Measurements from ENCODE around the gene RNASEH2C. TPM values are rescaled to one million over a fixed set of nuclear protein-coding genes. Genes with fewer than 3 reads are reported as not detected.

Gene RNASEH2C
- total RNA-seq (2016; rRNA removed; fragmentation: Illumina TruSeq; extraction: Trizol): 50.9 and 65.1 TPM in 2 replicates
- total RNA-seq (2016; cell fraction: cytosol; rRNA removed; fragmentation: Illumina TruSeq; extraction: Trizol; ENCODE audit: low read depth): 57.6 and 60.3 TPM in 2 replicates
- 55.2 and 76.7 TPM in 2 replicates for total RNA-seq (2016; cell fraction: insoluble cytoplasmic fraction; rRNA removed; fragmentation: Illumina TruSeq; extraction: Trizol)
- 36.0 and 40.9 TPM in 2 replicates for total RNA-seq (2016; cell fraction: membrane; rRNA removed; fragmentation: Illumina TruSeq; extraction: Trizol)
- total RNA-seq (2016; cell fraction: nucleus; rRNA removed; fragmentation: Illumina TruSeq; extraction: Trizol): 18.2 and 19.2 TPM in 2 replicates
- polyA plus RNA-seq (2011; rRNA removed): 24.6 and 27.4 TPM in 2 replicates
- 34.9 and 55.1 TPM in 2 replicates for polyA plus RNA-seq (2011; cell fraction: cytosol; rRNA removed)
- polyA plus RNA-seq (2011; cell fraction: nucleus; rRNA removed): 41.5 and 44.0 TPM in 2 replicates
- 16.9 and 19.3 TPM in 2 replicates for polyA plus RNA-seq (2012)
- polyA plus RNA-seq (2016; cell fraction: cytosol; fragmentation: Illumina TruSeq; extraction: Trizol; ENCODE audit: low read depth): 53.8 and 60.7 TPM in 2 replicates
- 53.3 and 62.7 TPM in 2 replicates for polyA plus RNA-seq (2016; cell fraction: insoluble cytoplasmic fraction; fragmentation: Illumina TruSeq; extraction: Trizol; ENCODE audit: low read depth)
- polyA plus RNA-seq (2016; cell fraction: membrane; fragmentation: Illumina TruSeq; extraction: Trizol; ENCODE audit: low read depth): 27.7 and 34.7 TPM in 2 replicates
- polyA plus RNA-seq (2016; cell fraction: nucleus; fragmentation: Illumina TruSeq; extraction: Trizol; ENCODE audit: insufficient read depth, low read depth): 35.1 and 36.6 TPM in 2 replicates
- 9.1 and 31.0 TPM in 2 replicates for polyA minus RNA-seq (2011; rRNA and poly(A)+ RNA removed; ENCODE audit: low replicate concordance)
- polyA minus RNA-seq (2011; cell fraction: cytosol; rRNA and poly(A)+ RNA removed): 11.3 and 11.4 TPM in 2 replicates
- 12.7 and 15.0 TPM in 2 replicates for polyA minus RNA-seq (2011; cell fraction: nucleus; rRNA and poly(A)+ RNA removed)
- Bru-seq, nascent RNA: percentile 61 among the genes with signal in this experiment
- BruChase-seq, experiment 1, labeled RNA remaining after a 6-hour chase: percentile 63 among the genes with signal in this experiment
- percentile 62 among the genes with signal in this experiment for BruChase-seq, experiment 2, labeled RNA remaining after a 2-hour chase
- long read RNA-seq, experiment 1, transcript RNASEH2C-203 (3 exons, 2,798 nt): minor isoform, 15 of 74 reads
- long read RNA-seq, experiment 1, transcript RNASEH2C-201 (4 exons, 2,794 nt): major isoform, 53 of 74 reads
- long read RNA-seq, experiment 1, partial matches to known transcripts: 1 of 74 reads
- long read RNA-seq, experiment 1, other reads (novel, unspliced or antisense): 4 of 74 reads
- long read RNA-seq, experiment 2, transcript RNASEH2C-201 (4 exons, 2,794 nt): major isoform, 64 of 78 reads
- long read RNA-seq, experiment 2, transcript RNASEH2C-203 (3 exons, 2,798 nt): minor isoform, 7 of 78 reads
- long read RNA-seq, experiment 2, partial matches to known transcripts: 0 of 78 reads
- long read RNA-seq, experiment 2, other reads (novel, unspliced or antisense): 7 of 78 reads

DNA sequence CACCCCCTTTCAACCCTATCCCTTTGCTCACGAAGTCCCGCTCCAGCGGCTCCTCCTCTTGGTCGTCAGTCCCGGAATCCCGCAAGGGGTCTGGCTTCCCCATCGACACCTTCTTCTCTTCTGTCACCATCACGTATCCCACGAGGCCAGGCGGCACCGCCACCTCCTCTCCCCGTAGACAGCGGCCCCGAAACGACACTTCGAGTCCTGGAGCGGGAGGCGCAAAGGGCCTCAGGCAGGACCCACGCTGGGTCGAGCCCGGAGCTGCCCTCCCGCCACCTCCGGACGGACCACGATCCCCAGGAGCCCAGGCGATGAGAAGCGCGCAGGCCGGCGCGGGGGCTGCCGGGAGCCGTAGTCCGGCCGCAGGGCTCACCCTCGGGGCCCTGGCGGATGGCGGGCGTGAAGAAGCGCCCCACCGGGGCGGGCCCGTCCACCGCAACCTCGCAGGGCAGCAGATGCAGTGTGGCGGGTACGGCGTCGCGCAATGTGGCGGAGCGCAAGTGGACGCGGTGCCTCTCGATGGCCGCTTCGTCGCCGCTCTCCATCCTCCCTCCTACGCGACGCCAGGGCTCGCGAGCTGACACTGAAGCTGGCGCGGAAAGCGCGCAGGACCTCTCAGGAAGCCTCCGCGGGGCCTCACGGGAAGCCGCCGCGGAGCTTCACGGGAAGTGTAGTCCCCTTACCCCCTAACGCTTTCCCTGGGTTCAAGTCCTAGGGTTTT lies at the start of gene RNASEH2C:
Gene RNASEH2C (minus strand): TSS at position 588 of the 724 bp plus-strand sequence. CDS start 40 bp downstream, at position 548.
- Histone ChIP-seq H3K79me2 (ENCODE audit: insufficient read depth, low read length) (peaks cover 13% of the 10 kb centered on the region), H3K27me3 (ENCODE audit: control insufficient read depth in 1 of 2, insufficient read depth in 2 of 2, low read length in 2 of 2) (no peaks in the 10 kb centered on the region; a peak in 1 of 5 replicates), H4K20me1 (ENCODE audit: insufficient read depth, low read length) (peaks cover 8% of the 10 kb centered on the region), H3K4me2 (ENCODE audit: low read depth, low read length) (peak within 1 kb of the TSS; percentile 93), H3K9ac (ENCODE audit: insufficient read depth, low read depth, low read length) (peak within 1 kb of the TSS; percentile 79), H3K27ac (ENCODE audit: extremely low read length, insufficient read depth, low read length) (peak within 1 kb of the TSS; percentile 47), H3K36me3 (replicated peaks in 1 of 2; ENCODE audit: control insufficient read depth in 1 of 2, insufficient read depth in 2 of 2, low read length in 2 of 2) (peaks cover 19 to 37% of the 10 kb centered on the region in 2 experiments), H3K4me3 (replicated peaks in 1 of 3; ENCODE audit: insufficient read depth in 1 of 3, low read depth in 2 of 3, low read length in 3 of 3) (peak within 1 kb of the TSS; percentile 76 to 89 (median 87)), H2AFZ (ENCODE audit: low read length) (no peak within 1 kb of the TSS), H3K9me3 (ENCODE audit: low read length) (no peaks in the 10 kb centered on the region), H3K4me1 (ENCODE audit: insufficient read depth, low read length) (peaks cover 26% of the 10 kb centered on the region)
- DNase-seq (ENCODE audit: low spot score) (peak; percentile 65), FAIRE-seq (peak; percentile 76), ATAC-seq (peak; percentile 92)
- WGBS (ENCODE audit: low lambda C conversion rate): under 1% methylated on average over 22 of the region's 76 CpGs
- ChIA-PET CTCF (ENCODE audit: low intra/inter-chr PET ratio, low total read pairs) (no interaction called here), POLR2A (interaction anchor here (0.6 to 3.6 kb wide), 14 partner anchors 9 to 289 kb away, joined by 3 to 56 read pairs (median 5); partner anchors contain the start of genes CCDC85B, CFL1, FIBP and KAT5)
- in situ Hi-C loops (cut with HindIII; ENCODE audit: extremely low pct_ligation_motif_present, low pct_unique_long_range_greater_than_20kb): no loop called here
- intact Hi-C loops (cut with micrococcal nuclease; ENCODE audit: unreplicated experiment): no loop called here
- TSS peak; percentile 71 for BruUV-seq (replicated peaks)
- TF ChIP-seq RFX1 (IDR thresholded peaks at IDR 0.05): no peak
- TF ChIP-seq, protein P1, sequence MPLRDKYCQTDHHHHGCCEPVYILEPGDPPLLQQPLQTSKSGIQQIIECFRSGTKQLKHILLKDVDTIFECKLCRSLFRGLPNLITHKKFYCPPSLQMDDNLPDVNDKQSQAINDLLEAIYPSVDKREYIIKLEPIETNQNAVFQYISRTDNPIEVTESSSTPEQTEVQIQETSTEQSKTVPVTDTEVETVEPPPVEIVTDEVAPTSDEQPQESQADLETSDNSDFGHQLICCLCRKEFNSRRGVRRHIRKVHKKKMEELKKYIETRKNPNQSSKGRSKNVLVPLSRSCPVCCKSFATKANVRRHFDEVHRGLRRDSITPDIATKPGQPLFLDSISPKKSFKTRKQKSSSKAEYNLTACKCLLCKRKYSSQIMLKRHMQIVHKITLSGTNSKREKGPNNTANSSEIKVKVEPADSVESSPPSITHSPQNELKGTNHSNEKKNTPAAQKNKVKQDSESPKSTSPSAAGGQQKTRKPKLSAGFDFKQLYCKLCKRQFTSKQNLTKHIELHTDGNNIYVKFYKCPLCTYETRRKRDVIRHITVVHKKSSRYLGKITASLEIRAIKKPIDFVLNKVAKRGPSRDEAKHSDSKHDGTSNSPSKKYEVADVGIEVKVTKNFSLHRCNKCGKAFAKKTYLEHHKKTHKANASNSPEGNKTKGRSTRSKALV (CRISPR knock-in tag; IDR thresholded peaks at IDR 0.05): peak; percentile 46; the same call in 1 of the 2 replicates
- TF ChIP-seq, protein P2, sequence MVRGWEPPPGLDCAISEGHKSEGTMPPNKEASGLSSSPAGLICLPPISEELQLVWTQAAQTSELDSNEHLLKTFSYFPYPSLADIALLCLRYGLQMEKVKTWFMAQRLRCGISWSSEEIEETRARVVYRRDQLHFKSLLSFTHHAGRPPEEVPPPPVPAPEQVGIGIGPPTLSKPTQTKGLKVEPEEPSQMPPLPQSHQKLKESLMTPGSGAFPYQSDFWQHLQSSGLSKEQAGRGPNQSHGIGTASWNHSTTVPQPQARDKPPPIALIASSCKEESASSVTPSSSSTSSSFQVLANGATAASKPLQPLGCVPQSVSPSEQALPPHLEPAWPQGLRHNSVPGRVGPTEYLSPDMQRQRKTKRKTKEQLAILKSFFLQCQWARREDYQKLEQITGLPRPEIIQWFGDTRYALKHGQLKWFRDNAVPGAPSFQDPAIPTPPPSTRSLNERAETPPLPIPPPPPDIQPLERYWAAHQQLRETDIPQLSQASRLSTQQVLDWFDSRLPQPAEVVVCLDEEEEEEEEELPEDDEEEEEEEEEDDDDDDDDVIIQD (CRISPR knock-in tag; IDR thresholded peaks at IDR 0.05; ENCODE audit: low read depth): no peak
- TF ChIP-seq KMT2A (CRISPR knock-in tag; IDR thresholded peaks at IDR 0.05): no peak
- TF ChIP-seq, protein P3, sequence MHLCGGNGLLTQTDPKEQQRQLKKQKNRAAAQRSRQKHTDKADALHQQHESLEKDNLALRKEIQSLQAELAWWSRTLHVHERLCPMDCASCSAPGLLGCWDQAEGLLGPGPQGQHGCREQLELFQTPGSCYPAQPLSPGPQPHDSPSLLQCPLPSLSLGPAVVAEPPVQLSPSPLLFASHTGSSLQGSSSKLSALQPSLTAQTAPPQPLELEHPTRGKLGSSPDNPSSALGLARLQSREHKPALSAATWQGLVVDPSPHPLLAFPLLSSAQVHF (CRISPR knock-in tag; IDR thresholded peaks at IDR 0.05): no peak
- peak; percentile 94 for TF ChIP-seq ZNF335 (CRISPR knock-in tag; IDR thresholded peaks at IDR 0.05)
- TF ChIP-seq, protein P4, sequence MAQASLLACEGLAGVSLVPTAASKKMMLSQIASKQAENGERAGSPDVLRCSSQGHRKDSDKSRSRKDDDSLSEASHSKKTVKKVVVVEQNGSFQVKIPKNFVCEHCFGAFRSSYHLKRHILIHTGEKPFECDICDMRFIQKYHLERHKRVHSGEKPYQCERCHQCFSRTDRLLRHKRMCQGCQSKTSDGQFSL (CRISPR knock-in tag; IDR thresholded peaks at IDR 0.05): no peak
- peak; percentile 64; the same call in 1 of the 2 replicates for TF ChIP-seq ETV6 (CRISPR knock-in tag; conservative IDR thresholded peaks at IDR 0.05)
- TF ChIP-seq ZNF709 (CRISPR knock-in tag; IDR thresholded peaks at IDR 0.05): peak; percentile 83
- TF ChIP-seq ZNF441 (CRISPR knock-in tag; IDR thresholded peaks at IDR 0.05; ENCODE audit: borderline replicate concordance): peak; percentile 55; the same call in 1 of the 2 replicates
- TF ChIP-seq KDM2A (CRISPR knock-in tag; IDR thresholded peaks at IDR 0.05; ENCODE audit: borderline replicate concordance, low read depth): peak; percentile 92
- TF ChIP-seq ZMAT3 (CRISPR knock-in tag; conservative IDR thresholded peaks at IDR 0.05): peak; percentile 95
- peak; percentile 59; the same call in 1 of the 2 replicates for TF ChIP-seq NRL (CRISPR knock-in tag; IDR thresholded peaks at IDR 0.05; ENCODE audit: borderline replicate concordance)
